A172 (cell line): ENCODE measurements around the gene TEKT5. TPM values are rescaled to one million over a fixed set of nuclear protein-coding genes. Genes with fewer than 3 reads are reported as not detected.
A peak's percentile ranks its signal among the peaks of the same experiment; 100 is the strongest.
"Not testable (repeated sequence)": the region's sequence is repeated elsewhere in the genome, so short reads cannot be mapped to it uniquely, and the experiment has no call there.

Source experiments
- DNase-seq: peaks from one replicate; pipeline ENCODE4 v3.0.0-alpha.2; 2015; ENCODE audit warnings: low spot score
- total RNA-seq: library from RNA; depleted of rRNA; stranded (reverse); fragments of >200 nt; shearing (Covaris generic); gene quantifications from 2 replicates; pipeline ENCODE4 v1.2.3, GENCODE V29; 2014

Gene TEKT5
- total RNA-seq, 1 experiment from 2014 or later: not detected

GRCh38 chr16:10635365-10636021, 59.2 kb downstream of the TEKT5 start:
- no peak for DNase-seq

GRCh38 chr16:10633429-10633828, 61.3 kb downstream of the TEKT5 start:
- DNase-seq: not testable (repeated sequence)

- no peak for DNase-seq
Observed at GRCh38 chr16:10631886-10632285, 62.8 kb downstream of the TEKT5 start.

GRCh38 chr16:10629592-10629963, 65.2 kb downstream of the TEKT5 start:
- no peak for DNase-seq

GRCh38 chr16:10625595-10626357, 69.0 kb downstream of the TEKT5 start:
- DNase-seq: peak; percentile 17

GRCh38 chr16:10624527-10624926, 70.2 kb downstream of the TEKT5 start:
- no peak for DNase-seq

GRCh38 chr16:10623059-10623458, 71.7 kb downstream of the TEKT5 start:
- no peak for DNase-seq

- DNase-seq: no peak
Observed at GRCh38 chr16:10622036-10622921, 72.5 kb downstream of the TEKT5 start.

- DNase-seq: not testable (repeated sequence)
Observed at GRCh38 chr16:10621216-10621949, 73.3 kb downstream of the TEKT5 start.

- no peak for DNase-seq
Observed at GRCh38 chr16:10620120-10620519, 74.6 kb downstream of the TEKT5 start.

GRCh38 chr16:10619271-10619849, 75.4 kb downstream of the TEKT5 start:
- DNase-seq: no peak

GRCh38 chr16:10618710-10619209, 76.0 kb downstream of the TEKT5 start:
- no peak for DNase-seq

- DNase-seq: no peak
Observed at GRCh38 chr16:10617662-10618420, 76.9 kb downstream of the TEKT5 start.

GRCh38 chr16:10616756-10617640, 77.7 kb downstream of the TEKT5 start:
- DNase-seq: peak; percentile 65

GRCh38 chr16:10616419-10616755, 78.3 kb downstream of the TEKT5 start:
- no peak for DNase-seq

- DNase-seq: no peak
Observed at GRCh38 chr16:10614685-10615084, 80.0 kb downstream of the TEKT5 start.

GRCh38 chr16:10613785-10614485, 80.8 kb downstream of the TEKT5 start:
- DNase-seq: no peak

GRCh38 chr16:10612649-10613179, 82.0 kb downstream of the TEKT5 start:
- no peak for DNase-seq
